WTC11 (cell line): ENCODE data around the gene DMWD. TPM values are rescaled to one million over a fixed set of nuclear protein-coding genes. Genes with fewer than 3 reads are reported as not detected.

Experiments
- ATAC-seq: fragments of 200-7000 bp; cut with Tn5 transposase; 2 replicates; pipeline ENCODE4 v1.10.0; 2021; ENCODE audit warnings: mild to moderate bottlenecking, moderate library complexity
- CTCF ChIA-PET: fragments of 300-600 bp; sonication (Branson Sonifier 250); formaldehyde crosslinking; loops from one replicate; lab custom pipeline; 2021; ENCODE audit warnings: antibody characterized with exemption; lab: Charles Lee
- POLR2A ChIA-PET: fragments of 350-600 bp; sonication (Branson Sonifier 250); formaldehyde crosslinking; loops from one replicate; lab custom pipeline; 2021; ENCODE audit warnings: antibody characterized with exemption; lab: Charles Lee
- DNase-seq: peaks from one replicate; pipeline ENCODE4 v3.0.0; 2021; ENCODE audit warnings: low spot score
- H3K27ac Mint-ChIP-seq: 2 replicates; pipeline ENCODE4 v1.8.0; 2021; ENCODE audit warnings: mixed read lengths
- H3K27me3 Mint-ChIP-seq: 2 replicates; pipeline ENCODE4 v1.8.0; 2021; ENCODE audit warnings: low read depth, mild to moderate bottlenecking, moderate library complexity, mixed read lengths
- H3K36me3 Mint-ChIP-seq: 2 replicates; pipeline ENCODE4 v1.8.0; 2021; ENCODE audit warnings: mixed read lengths
- H3K4me1 Mint-ChIP-seq: 2 replicates; pipeline ENCODE4 v1.8.0; 2022; ENCODE audit warnings: mixed read lengths
- H3K4me3 Mint-ChIP-seq: 2 replicates; pipeline ENCODE4 v1.8.0; 2021; ENCODE audit warnings: mild to moderate bottlenecking, moderate library complexity, mixed read lengths
- H3K9me3 Mint-ChIP-seq: 2 replicates; pipeline ENCODE4 v1.8.0; 2021; ENCODE audit warnings: mixed read lengths
- CDX4 ChIP-seq: fragments of 250-450 bp; sonication (Bioruptor Pico); IDR thresholded peaks from 2 replicates; pipeline ENCODE4 v1.9.0; 2021; ENCODE audit warnings: moderate library complexity, mild to moderate bottlenecking, inconsistent platforms, borderline replicate concordance
- CREM ChIP-seq: sonication (generic); formaldehyde crosslinking; IDR thresholded peaks from 2 replicates; pipeline ENCODE4 v1.8.1; 2022; ENCODE audit warnings: mild to moderate bottlenecking, missing genetic modification reagents, moderate library complexity
- ESRRA ChIP-seq: sonication (generic); formaldehyde crosslinking; IDR thresholded peaks from 2 replicates; pipeline ENCODE4 v1.8.1; 2022; ENCODE audit warnings: mild to moderate bottlenecking, missing genetic modification reagents, borderline replicate concordance
- GTF2I ChIP-seq: fragments of 250-450 bp; sonication (Bioruptor Pico); conservative IDR thresholded peaks from 2 replicates; pipeline ENCODE4 v1.4.0; 2021; ENCODE audit warnings: mild to moderate bottlenecking
- HMGA2 ChIP-seq: fragments of 250-450 bp; sonication (Bioruptor Pico); IDR thresholded peaks from 2 replicates; pipeline ENCODE4 v1.4.0; 2021; ENCODE audit warnings: mild to moderate bottlenecking, moderate library complexity
- HMGXB4 ChIP-seq: sonication (generic); formaldehyde crosslinking; IDR thresholded peaks from 2 replicates; pipeline ENCODE4 v1.8.1; 2023; ENCODE audit warnings: mild to moderate bottlenecking, moderate library complexity, missing genetic modification reagents
- NFATC4 ChIP-seq: fragments of 250-450 bp; sonication (Bioruptor Pico); IDR thresholded peaks from 2 replicates; pipeline ENCODE4 v1.9.0; 2021; ENCODE audit warnings: mild to moderate bottlenecking
- PREB ChIP-seq: sonication (generic); formaldehyde crosslinking; IDR thresholded peaks from 2 replicates; pipeline ENCODE4 v1.8.1; 2022; ENCODE audit warnings: mild to moderate bottlenecking, missing genetic modification reagents, moderate library complexity, borderline replicate concordance
- PRRX2 ChIP-seq: fragments of 250-450 bp; sonication (Bioruptor Pico); IDR thresholded peaks from 2 replicates; pipeline ENCODE4 v1.8.0; 2021; ENCODE audit warnings: mild to moderate bottlenecking
- SMAD4 ChIP-seq: sonication (generic); formaldehyde crosslinking; IDR thresholded peaks from 2 replicates; pipeline ENCODE4 v1.8.0; 2022; ENCODE audit warnings: mild to moderate bottlenecking, missing genetic modification reagents
- TEAD4 ChIP-seq: sonication (generic); formaldehyde crosslinking; IDR thresholded peaks from 2 replicates; pipeline ENCODE4 v1.8.0; 2022; ENCODE audit warnings: mild to moderate bottlenecking, missing genetic modification reagents
- USF1 ChIP-seq: sonication (generic); formaldehyde crosslinking; IDR thresholded peaks from 2 replicates; pipeline ENCODE4 v1.8.0; 2022; ENCODE audit warnings: mild to moderate bottlenecking, missing genetic modification reagents
- ZNF281 ChIP-seq: sonication (generic); formaldehyde crosslinking; IDR thresholded peaks from 2 replicates; pipeline ENCODE4 v1.8.0; 2023; ENCODE audit warnings: mild to moderate bottlenecking, missing genetic modification reagents
- total RNA-seq: library from RNA; stranded (reverse); gene quantifications from 3 replicates; pipeline ENCODE4 v1.2.3, GENCODE V29; 2021
- TF ChIP-seq, protein P1 (sequence below): fragments of 250-450 bp; sonication (Bioruptor Pico); IDR thresholded peaks from 2 replicates; pipeline ENCODE4 v1.8.0; 2021; ENCODE audit warnings: mild to moderate bottlenecking
- TF ChIP-seq, protein P2 (sequence below): fragments of 250-450 bp; sonication (Bioruptor Pico); IDR thresholded peaks from 2 replicates; pipeline ENCODE4 v1.9.0; 2021; ENCODE audit warnings: mild to moderate bottlenecking
- TF ChIP-seq, protein P3 (sequence below): sonication (generic); formaldehyde crosslinking; IDR thresholded peaks from 2 replicates; pipeline ENCODE4 v1.8.1; 2023; ENCODE audit warnings: mild to moderate bottlenecking, missing genetic modification reagents
- TF ChIP-seq, protein P4 (sequence below): fragments of 200-600 bp; IDR thresholded peaks from 2 replicates; pipeline ENCODE4 v1.8.0; 2022; ENCODE audit warnings: antibody characterized with exemption
- TF ChIP-seq, protein P5 (sequence below): fragments of 250-450 bp; sonication (Bioruptor Pico); conservative IDR thresholded peaks from 2 replicates; pipeline ENCODE4 v1.9.0; 2021; ENCODE audit warnings: mild to moderate bottlenecking

Gene DMWD
- total RNA-seq, 1 experiment from 2014 or later = 60.7 TPM

GRCh38 chr19:45785097-45785496 is 7.5 kb downstream of the DMWD start (continued):
- TF ChIP-seq, protein P1, sequence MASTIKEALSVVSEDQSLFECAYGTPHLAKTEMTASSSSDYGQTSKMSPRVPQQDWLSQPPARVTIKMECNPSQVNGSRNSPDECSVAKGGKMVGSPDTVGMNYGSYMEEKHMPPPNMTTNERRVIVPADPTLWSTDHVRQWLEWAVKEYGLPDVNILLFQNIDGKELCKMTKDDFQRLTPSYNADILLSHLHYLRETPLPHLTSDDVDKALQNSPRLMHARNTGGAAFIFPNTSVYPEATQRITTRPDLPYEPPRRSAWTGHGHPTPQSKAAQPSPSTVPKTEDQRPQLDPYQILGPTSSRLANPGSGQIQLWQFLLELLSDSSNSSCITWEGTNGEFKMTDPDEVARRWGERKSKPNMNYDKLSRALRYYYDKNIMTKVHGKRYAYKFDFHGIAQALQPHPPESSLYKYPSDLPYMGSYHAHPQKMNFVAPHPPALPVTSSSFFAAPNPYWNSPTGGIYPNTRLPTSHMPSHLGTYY (CRISPR knock-in tag) = no peak
- TF ChIP-seq, protein P2, sequence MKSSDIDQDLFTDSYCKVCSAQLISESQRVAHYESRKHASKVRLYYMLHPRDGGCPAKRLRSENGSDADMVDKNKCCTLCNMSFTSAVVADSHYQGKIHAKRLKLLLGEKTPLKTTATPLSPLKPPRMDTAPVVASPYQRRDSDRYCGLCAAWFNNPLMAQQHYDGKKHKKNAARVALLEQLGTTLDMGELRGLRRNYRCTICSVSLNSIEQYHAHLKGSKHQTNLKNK (CRISPR knock-in tag) = no peak
- TF ChIP-seq GTF2I (CRISPR knock-in tag) (no peak), SMAD4 (CRISPR knock-in tag) (no peak), PRRX2 (no peak), PREB (CRISPR knock-in tag) (no peak), ZNF281 (no peak), HMGA2 (CRISPR knock-in tag) (no peak)

- Mint-ChIP-seq H3K27ac (no peak overlapping the region), H3K4me3 (no peak overlapping the region), H3K9me3 (no peaks in the 10 kb centered on the region), H3K27me3 (peaks cover 28% of the 10 kb centered on the region), H3K4me1 (peaks cover 25% of the 10 kb centered on the region), H3K36me3 (peaks cover 26% of the 10 kb centered on the region)
- TF ChIP-seq TEAD4 (CRISPR knock-in tag) (no peak), NFATC4 (CRISPR knock-in tag) (no peak), CDX4 (CRISPR knock-in tag) (no peak), CREM (CRISPR knock-in tag) (no peak), ESRRA (CRISPR knock-in tag) (no peak), HMGXB4 (CRISPR knock-in tag) (no peak), USF1 (CRISPR knock-in tag) (no peak)
- TF ChIP-seq, protein P3, sequence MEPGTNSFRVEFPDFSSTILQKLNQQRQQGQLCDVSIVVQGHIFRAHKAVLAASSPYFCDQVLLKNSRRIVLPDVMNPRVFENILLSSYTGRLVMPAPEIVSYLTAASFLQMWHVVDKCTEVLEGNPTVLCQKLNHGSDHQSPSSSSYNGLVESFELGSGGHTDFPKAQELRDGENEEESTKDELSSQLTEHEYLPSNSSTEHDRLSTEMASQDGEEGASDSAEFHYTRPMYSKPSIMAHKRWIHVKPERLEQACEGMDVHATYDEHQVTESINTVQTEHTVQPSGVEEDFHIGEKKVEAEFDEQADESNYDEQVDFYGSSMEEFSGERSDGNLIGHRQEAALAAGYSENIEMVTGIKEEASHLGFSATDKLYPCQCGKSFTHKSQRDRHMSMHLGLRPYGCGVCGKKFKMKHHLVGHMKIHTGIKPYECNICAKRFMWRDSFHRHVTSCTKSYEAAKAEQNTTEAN = no peak
- TF ChIP-seq, protein P4, sequence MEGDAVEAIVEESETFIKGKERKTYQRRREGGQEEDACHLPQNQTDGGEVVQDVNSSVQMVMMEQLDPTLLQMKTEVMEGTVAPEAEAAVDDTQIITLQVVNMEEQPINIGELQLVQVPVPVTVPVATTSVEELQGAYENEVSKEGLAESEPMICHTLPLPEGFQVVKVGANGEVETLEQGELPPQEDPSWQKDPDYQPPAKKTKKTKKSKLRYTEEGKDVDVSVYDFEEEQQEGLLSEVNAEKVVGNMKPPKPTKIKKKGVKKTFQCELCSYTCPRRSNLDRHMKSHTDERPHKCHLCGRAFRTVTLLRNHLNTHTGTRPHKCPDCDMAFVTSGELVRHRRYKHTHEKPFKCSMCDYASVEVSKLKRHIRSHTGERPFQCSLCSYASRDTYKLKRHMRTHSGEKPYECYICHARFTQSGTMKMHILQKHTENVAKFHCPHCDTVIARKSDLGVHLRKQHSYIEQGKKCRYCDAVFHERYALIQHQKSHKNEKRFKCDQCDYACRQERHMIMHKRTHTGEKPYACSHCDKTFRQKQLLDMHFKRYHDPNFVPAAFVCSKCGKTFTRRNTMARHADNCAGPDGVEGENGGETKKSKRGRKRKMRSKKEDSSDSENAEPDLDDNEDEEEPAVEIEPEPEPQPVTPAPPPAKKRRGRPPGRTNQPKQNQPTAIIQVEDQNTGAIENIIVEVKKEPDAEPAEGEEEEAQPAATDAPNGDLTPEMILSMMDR = no peak
- TF ChIP-seq, protein P5, sequence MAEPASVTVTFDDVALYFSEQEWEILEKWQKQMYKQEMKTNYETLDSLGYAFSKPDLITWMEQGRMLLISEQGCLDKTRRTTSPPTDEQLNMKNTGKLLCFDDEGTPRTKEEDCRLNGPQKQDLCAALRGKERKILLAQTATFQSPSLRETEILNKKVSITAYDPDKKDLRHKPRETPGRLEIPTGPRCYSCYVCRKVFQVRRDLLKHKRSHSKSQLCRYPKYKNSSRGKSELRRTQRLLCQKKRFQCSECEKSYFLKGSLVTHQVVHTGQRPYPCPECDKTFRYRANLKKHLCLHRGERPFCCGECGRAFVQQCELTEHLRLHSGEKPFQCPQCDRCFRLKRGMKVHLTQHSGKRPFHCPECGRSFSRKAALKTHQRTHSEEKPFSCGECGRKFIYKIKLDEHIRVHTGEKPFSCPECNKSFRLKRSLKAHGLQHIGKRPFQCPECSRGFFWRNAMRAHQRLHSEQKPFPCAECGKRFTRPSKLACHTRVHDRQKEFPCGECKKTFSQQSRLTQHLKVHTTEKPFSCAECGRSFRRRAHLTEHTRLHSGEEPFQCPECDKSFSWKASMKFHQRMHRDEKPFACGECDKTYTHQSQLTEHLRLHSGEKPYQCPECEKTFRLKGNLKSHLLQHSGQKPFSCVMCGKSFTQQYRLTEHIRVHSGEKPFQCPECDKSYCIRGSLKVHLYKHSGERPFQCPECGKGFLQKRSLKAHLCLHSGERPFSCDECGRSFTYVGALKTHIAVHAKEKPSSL (CRISPR knock-in tag) = no peak
- no peak for DNase-seq
- ChIA-PET CTCF (interaction anchor here (0.6 to 1.3 kb wide), 3 partner anchors 9 to 67 kb away, joined by 3 to 5 read pairs (median 5); partner anchors contain the start of gene SIX5), POLR2A (no interaction called here)
- ATAC-seq = no peak
Measured at GRCh38 chr19:45784096-45784495, 8.5 kb downstream of the DMWD start.
